GM23338 (cell line): ENCODE measurements around the gene OBSCN. TPM values are rescaled to one million over a fixed set of nuclear protein-coding genes. Genes with fewer than 3 reads are reported as not detected.

Experiments
- ATAC-seq: fragments of 200-7000 bp; cut with Tn5 transposase; 3 replicates; pipeline ENCODE4 v1.9.1; 2020
- DNase-seq: peaks from one replicate; pipeline ENCODE4 v3.0.0-alpha.2; 2015; ENCODE audit warnings: low spot score
- H2AFZ ChIP-seq: fragments of 200-600 bp; sonication (generic); 2 replicates; pipeline ENCODE4 v1.8.0; 2016; ENCODE audit warnings: antibody characterized with exemption, mild to moderate bottlenecking, moderate library complexity
- H3F3A ChIP-seq: fragments of 200-600 bp; sonication (generic); replicated peaks from 2 replicates; pipeline ENCODE4 v1.8.0; 2017; ENCODE audit warnings: antibody characterized with exemption, mixed run types, low read depth
- H3K27ac ChIP-seq: fragments of 200-600 bp; sonication (generic); 2 replicates; pipeline ENCODE4 v1.6.1; 2016; ENCODE audit warnings: low read depth
- H3K27me3 ChIP-seq: fragments of 200-600 bp; sonication (generic); 2 replicates; pipeline ENCODE4 v1.8.0; 2016; ENCODE audit warnings: mild to moderate bottlenecking, mixed run types, moderate library complexity; ENCODE audit not compliant: insufficient read depth
- H3K36me3 ChIP-seq: fragments of 200-600 bp; sonication (generic); 2 replicates; pipeline ENCODE4 v1.8.0; 2016; ENCODE audit warnings: mild to moderate bottlenecking; ENCODE audit not compliant: insufficient read depth
- H3K4me1 ChIP-seq: fragments of 200-600 bp; sonication (generic); 2 replicates; pipeline ENCODE4 v1.8.0; 2016; ENCODE audit warnings: mild to moderate bottlenecking, moderate library complexity; ENCODE audit not compliant: insufficient read depth
- H3K4me2 ChIP-seq: fragments of 200-600 bp; sonication (generic); 2 replicates; pipeline ENCODE4 v1.7.1; 2017; ENCODE audit warnings: mixed run types
- H3K4me3 ChIP-seq: fragments of 200-600 bp; sonication (generic); 2 replicates; pipeline ENCODE4 v1.6.1; 2016; ENCODE audit warnings: mixed run types
- H3K79me2 ChIP-seq: fragments of 200-600 bp; sonication (generic); replicated peaks from 2 replicates; pipeline ENCODE4 v1.8.0; 2017; ENCODE audit warnings: mild to moderate bottlenecking; ENCODE audit not compliant: insufficient read depth
- H3K9me2 ChIP-seq: fragments of 200-600 bp; sonication (generic); 2 replicates; pipeline ENCODE4 v1.8.0; 2017; ENCODE audit not compliant: insufficient read depth
- H4K20me1 ChIP-seq: fragments of 200-600 bp; sonication (generic); replicated peaks from 2 replicates; pipeline ENCODE4 v1.8.0; 2017; ENCODE audit warnings: mild to moderate bottlenecking; ENCODE audit not compliant: insufficient read depth
- H3K27ac Mint-ChIP-seq: 2 replicates; pipeline ENCODE4 v1.8.0; 2020; ENCODE audit warnings: inconsistent platforms, mild to moderate bottlenecking, moderate library complexity, mixed read lengths
- H3K27me3 Mint-ChIP-seq: 3 replicates; pipeline ENCODE4 v1.8.0; 2022; ENCODE audit warnings: low read depth, mild to moderate bottlenecking, moderate library complexity, mixed read lengths, inconsistent platforms; ENCODE audit not compliant: insufficient read depth, poor library complexity
- H3K36me3 Mint-ChIP-seq: 3 replicates; pipeline ENCODE4 v1.8.0; 2021; ENCODE audit warnings: low read depth, mild to moderate bottlenecking, inconsistent platforms, moderate library complexity, mixed read lengths
- H3K4me1 Mint-ChIP-seq: 3 replicates; pipeline ENCODE4 v1.8.0; 2020; ENCODE audit warnings: mild to moderate bottlenecking, inconsistent platforms, mixed read lengths
- H3K4me3 Mint-ChIP-seq: 3 replicates; pipeline ENCODE4 v1.8.0; 2021; ENCODE audit warnings: moderate library complexity, mild to moderate bottlenecking, inconsistent platforms, mixed read lengths
- H3K9me3 Mint-ChIP-seq: 3 replicates; pipeline ENCODE4 v1.8.0; 2020; ENCODE audit warnings: moderate library complexity, mild to moderate bottlenecking, inconsistent platforms, mixed read lengths
- EZH2 ChIP-seq: fragments of 200-600 bp; sonication (generic); IDR thresholded peaks from one replicate; pipeline ENCODE4 v1.8.0; 2017; ENCODE audit warnings: antibody characterized with exemption, mild to moderate bottlenecking, low read depth; ENCODE audit not compliant: unreplicated experiment
- EZH2phosphoT487 ChIP-seq: fragments of 200-600 bp; sonication (generic); IDR thresholded peaks from one replicate; pipeline ENCODE4 v1.8.1; 2018; ENCODE audit warnings: antibody characterized with exemption; ENCODE audit not compliant: unreplicated experiment
- NANOG ChIP-seq: IDR thresholded peaks from 2 replicates; pipeline ENCODE4 v1.6.1; 2016; ENCODE audit warnings: antibody characterized with exemption, borderline replicate concordance
- STAT1 ChIP-seq: IDR thresholded peaks from one replicate; pipeline ENCODE4 v1.6.1; 2016; ENCODE audit warnings: antibody characterized with exemption; ENCODE audit not compliant: unreplicated experiment
- ZNF114 ChIP-seq: fragments of 250-450 bp; sonication (Bioruptor Pico); IDR thresholded peaks from 2 replicates; pipeline ENCODE4 v1.5.0; 2020; ENCODE audit warnings: mild to moderate bottlenecking, moderate library complexity
- ZNF331 ChIP-seq: fragments of 250-450 bp; sonication (Bioruptor Pico); IDR thresholded peaks from 2 replicates; pipeline ENCODE4 v1.5.0; 2020; ENCODE audit warnings: low read depth, mild to moderate bottlenecking, moderate library complexity
- polyA plus RNA-seq: library from polyadenylated mRNA; unstranded; fragments of >200 nt; fragmentation: Nextera tagmentation; extraction: Ambion mirVana; gene quantifications from 2 replicates; pipeline ENCODE4 v1.2.1, GENCODE V29; 2016
- total RNA-seq: library from RNA; depleted of rRNA; stranded (reverse); fragments of >200 nt; shearing (Covaris generic); gene quantifications from 2 replicates; pipeline ENCODE4 v1.2.3, GENCODE V29; 2014
- TF ChIP-seq, protein P1 (sequence below), 2 experiments: fragments of 200-600 bp in 1 of 2; sonication (generic) in 1 of 2; conservative IDR thresholded peaks; 2 replicates each; pipeline versions ENCODE4 v1.5.1 to v1.6.1; 2016 to 2017; ENCODE audit warnings: antibody characterized with exemption in 2 of 2, low read depth in 2 of 2, mild to moderate bottlenecking in 2 of 2, moderate library complexity in 1 of 2
- TF ChIP-seq, protein P2 (sequence below): IDR thresholded peaks from one replicate; pipeline ENCODE4 v1.6.1; 2018; ENCODE audit warnings: antibody characterized with exemption; ENCODE audit not compliant: unreplicated experiment
- TF ChIP-seq, protein P3 (sequence below): IDR thresholded peaks from 2 replicates; pipeline ENCODE4 v1.6.1; 2016; ENCODE audit warnings: antibody characterized with exemption
- TF ChIP-seq, protein P4 (sequence below): fragments of 250-450 bp; sonication (Bioruptor Pico); IDR thresholded peaks from 2 replicates; pipeline ENCODE4 v1.5.0; 2020; ENCODE audit warnings: mild to moderate bottlenecking, moderate library complexity

The OBSCN gene
- total and polyA plus RNA-seq, 2 experiments from 2014 or later, result 8.4 to 38.5 TPM

DNA sequence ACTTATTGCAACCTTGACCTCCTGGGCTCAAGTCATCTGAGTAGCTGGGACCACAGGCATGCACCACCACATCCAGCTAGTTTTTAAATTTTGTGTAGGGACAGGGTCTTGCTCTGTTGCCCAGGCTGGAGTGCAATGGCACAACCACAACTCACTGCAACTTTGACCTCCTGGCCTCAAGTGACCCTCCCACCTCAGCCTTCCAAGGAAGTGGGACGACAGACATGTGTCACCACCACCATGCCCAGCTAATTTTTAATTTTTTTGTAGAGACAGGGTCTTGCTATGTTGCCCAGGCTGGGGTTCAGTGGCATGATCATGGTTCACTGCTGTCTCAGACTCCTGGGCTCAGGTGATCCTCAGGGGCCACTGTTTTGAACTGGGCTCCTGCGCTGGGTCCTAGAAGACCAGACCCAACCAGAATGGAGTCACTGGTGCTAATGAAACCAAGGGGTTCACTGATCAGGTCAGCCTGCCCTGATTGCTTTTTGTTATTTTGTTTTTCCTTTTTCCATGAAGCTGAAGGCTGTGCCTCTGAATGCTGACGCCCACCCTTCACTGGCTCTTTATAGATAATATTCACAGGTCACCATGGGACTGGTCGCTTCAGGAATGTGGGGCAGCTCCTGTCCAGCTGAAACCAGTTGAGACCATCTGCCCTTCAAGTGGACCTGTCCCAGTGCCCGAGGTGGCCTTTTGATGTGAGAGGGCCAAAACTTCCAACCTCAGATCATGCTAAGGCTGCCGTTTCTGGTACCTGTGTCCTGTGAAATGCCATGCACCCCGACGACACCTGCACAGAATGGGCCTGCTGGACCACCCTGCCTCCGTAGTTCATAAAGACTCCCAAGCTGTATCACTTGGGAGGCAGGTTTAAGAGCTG, 203.9 kb downstream of the OBSCN start:
- Mint-ChIP-seq H3K36me3 (no peaks in the 10 kb centered on the region; the same call in 1 of the 3 replicates), H3K4me3 (no peak overlapping the region), H3K27ac (no peak overlapping the region), H3K27me3 (peaks cover 32% of the 10 kb centered on the region), H3K9me3 (no peaks in the 10 kb centered on the region), H3K4me1 (peaks cover 18% of the 10 kb centered on the region)
- H4K20me1 ChIP-seq, result peaks cover 4% of the 10 kb centered on the region
- peaks cover 41% of the 10 kb centered on the region for H3K27me3 ChIP-seq
- no peak overlapping the region for H3K4me2 ChIP-seq
- H3K9me2 ChIP-seq, result no peaks in the 10 kb centered on the region
- DNase-seq (no peak), ATAC-seq (no peak)
- 0 out of 2 replicates have a peak, but pooled peaks cover 12% of the 10 kb centered on the region for H3F3A ChIP-seq
- 0 out of 2 replicates have a peak, but pooled peaks cover 5% of the 10 kb centered on the region for H3K79me2 ChIP-seq
- H2AFZ ChIP-seq, result no peak overlapping the region
- H3K4me3 ChIP-seq, result no peak overlapping the region
- TF ChIP-seq, protein P1, sequence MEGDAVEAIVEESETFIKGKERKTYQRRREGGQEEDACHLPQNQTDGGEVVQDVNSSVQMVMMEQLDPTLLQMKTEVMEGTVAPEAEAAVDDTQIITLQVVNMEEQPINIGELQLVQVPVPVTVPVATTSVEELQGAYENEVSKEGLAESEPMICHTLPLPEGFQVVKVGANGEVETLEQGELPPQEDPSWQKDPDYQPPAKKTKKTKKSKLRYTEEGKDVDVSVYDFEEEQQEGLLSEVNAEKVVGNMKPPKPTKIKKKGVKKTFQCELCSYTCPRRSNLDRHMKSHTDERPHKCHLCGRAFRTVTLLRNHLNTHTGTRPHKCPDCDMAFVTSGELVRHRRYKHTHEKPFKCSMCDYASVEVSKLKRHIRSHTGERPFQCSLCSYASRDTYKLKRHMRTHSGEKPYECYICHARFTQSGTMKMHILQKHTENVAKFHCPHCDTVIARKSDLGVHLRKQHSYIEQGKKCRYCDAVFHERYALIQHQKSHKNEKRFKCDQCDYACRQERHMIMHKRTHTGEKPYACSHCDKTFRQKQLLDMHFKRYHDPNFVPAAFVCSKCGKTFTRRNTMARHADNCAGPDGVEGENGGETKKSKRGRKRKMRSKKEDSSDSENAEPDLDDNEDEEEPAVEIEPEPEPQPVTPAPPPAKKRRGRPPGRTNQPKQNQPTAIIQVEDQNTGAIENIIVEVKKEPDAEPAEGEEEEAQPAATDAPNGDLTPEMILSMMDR (conservative IDR thresholded peaks at IDR 0.05; ENCODE audit: low read depth in 2 of 2), result no peak
- TF ChIP-seq, protein P2, sequence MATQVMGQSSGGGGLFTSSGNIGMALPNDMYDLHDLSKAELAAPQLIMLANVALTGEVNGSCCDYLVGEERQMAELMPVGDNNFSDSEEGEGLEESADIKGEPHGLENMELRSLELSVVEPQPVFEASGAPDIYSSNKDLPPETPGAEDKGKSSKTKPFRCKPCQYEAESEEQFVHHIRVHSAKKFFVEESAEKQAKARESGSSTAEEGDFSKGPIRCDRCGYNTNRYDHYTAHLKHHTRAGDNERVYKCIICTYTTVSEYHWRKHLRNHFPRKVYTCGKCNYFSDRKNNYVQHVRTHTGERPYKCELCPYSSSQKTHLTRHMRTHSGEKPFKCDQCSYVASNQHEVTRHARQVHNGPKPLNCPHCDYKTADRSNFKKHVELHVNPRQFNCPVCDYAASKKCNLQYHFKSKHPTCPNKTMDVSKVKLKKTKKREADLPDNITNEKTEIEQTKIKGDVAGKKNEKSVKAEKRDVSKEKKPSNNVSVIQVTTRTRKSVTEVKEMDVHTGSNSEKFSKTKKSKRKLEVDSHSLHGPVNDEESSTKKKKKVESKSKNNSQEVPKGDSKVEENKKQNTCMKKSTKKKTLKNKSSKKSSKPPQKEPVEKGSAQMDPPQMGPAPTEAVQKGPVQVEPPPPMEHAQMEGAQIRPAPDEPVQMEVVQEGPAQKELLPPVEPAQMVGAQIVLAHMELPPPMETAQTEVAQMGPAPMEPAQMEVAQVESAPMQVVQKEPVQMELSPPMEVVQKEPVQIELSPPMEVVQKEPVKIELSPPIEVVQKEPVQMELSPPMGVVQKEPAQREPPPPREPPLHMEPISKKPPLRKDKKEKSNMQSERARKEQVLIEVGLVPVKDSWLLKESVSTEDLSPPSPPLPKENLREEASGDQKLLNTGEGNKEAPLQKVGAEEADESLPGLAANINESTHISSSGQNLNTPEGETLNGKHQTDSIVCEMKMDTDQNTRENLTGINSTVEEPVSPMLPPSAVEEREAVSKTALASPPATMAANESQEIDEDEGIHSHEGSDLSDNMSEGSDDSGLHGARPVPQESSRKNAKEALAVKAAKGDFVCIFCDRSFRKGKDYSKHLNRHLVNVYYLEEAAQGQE, result no peak
- no peak for TF ChIP-seq EZH2phosphoT487
- no peak for TF ChIP-seq NANOG
- TF ChIP-seq ZNF114 (CRISPR knock-in tag), result no peak
- TF ChIP-seq, protein P3, sequence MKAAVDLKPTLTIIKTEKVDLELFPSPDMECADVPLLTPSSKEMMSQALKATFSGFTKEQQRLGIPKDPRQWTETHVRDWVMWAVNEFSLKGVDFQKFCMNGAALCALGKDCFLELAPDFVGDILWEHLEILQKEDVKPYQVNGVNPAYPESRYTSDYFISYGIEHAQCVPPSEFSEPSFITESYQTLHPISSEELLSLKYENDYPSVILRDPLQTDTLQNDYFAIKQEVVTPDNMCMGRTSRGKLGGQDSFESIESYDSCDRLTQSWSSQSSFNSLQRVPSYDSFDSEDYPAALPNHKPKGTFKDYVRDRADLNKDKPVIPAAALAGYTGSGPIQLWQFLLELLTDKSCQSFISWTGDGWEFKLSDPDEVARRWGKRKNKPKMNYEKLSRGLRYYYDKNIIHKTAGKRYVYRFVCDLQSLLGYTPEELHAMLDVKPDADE, result no peak
- TF ChIP-seq, protein P4, sequence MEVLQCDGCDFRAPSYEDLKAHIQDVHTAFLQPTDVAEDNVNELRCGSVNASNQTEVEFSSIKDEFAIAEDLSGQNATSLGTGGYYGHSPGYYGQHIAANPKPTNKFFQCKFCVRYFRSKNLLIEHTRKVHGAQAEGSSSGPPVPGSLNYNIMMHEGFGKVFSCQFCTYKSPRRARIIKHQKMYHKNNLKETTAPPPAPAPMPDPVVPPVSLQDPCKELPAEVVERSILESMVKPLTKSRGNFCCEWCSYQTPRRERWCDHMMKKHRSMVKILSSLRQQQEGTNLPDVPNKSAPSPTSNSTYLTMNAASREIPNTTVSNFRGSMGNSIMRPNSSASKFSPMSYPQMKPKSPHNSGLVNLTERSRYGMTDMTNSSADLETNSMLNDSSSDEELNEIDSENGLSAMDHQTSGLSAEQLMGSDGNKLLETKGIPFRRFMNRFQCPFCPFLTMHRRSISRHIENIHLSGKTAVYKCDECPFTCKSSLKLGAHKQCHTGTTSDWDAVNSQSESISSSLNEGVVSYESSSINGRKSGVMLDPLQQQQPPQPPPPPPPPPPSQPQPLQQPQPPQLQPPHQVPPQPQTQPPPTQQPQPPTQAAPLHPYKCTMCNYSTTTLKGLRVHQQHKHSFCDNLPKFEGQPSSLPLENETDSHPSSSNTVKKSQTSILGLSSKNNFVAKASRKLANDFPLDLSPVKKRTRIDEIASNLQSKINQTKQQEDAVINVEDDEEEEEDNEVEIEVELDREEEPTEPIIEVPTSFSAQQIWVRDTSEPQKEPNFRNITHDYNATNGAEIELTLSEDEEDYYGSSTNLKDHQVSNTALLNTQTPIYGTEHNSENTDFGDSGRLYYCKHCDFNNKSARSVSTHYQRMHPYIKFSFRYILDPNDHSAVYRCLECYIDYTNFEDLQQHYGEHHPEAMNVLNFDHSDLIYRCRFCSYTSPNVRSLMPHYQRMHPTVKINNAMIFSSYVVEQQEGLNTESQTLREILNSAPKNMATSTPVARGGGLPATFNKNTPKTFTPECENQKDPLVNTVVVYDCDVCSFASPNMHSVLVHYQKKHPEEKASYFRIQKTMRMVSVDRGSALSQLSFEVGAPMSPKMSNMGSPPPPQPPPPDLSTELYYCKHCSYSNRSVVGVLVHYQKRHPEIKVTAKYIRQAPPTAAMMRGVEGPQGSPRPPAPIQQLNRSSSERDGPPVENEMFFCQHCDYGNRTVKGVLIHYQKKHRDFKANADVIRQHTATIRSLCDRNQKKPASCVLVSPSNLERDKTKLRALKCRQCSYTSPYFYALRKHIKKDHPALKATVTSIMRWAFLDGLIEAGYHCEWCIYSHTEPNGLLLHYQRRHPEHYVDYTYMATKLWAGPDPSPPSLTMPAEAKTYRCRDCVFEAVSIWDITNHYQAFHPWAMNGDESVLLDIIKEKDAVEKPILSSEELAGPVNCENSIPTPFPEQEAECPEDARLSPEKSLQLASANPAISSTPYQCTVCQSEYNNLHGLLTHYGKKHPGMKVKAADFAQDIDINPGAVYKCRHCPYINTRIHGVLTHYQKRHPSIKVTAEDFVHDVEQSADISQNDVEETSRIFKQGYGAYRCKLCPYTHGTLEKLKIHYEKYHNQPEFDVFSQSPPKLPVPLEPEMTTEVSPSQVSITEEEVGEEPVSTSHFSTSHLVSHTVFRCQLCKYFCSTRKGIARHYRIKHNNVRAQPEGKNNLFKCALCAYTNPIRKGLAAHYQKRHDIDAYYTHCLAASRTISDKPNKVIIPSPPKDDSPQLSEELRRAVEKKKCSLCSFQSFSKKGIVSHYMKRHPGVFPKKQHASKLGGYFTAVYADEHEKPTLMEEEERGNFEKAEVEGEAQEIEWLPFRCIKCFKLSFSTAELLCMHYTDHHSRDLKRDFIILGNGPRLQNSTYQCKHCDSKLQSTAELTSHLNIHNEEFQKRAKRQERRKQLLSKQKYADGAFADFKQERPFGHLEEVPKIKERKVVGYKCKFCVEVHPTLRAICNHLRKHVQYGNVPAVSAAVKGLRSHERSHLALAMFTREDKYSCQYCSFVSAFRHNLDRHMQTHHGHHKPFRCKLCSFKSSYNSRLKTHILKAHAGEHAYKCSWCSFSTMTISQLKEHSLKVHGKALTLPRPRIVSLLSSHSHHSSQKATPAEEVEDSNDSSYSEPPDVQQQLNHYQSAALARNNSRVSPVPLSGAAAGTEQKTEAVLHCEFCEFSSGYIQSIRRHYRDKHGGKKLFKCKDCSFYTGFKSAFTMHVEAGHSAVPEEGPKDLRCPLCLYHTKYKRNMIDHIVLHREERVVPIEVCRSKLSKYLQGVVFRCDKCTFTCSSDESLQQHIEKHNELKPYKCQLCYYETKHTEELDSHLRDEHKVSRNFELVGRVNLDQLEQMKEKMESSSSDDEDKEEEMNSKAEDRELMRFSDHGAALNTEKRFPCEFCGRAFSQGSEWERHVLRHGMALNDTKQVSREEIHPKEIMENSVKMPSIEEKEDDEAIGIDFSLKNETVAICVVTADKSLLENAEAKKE (CRISPR knock-in tag), result no peak
- no peak for TF ChIP-seq STAT1
- no peak for TF ChIP-seq ZNF331 (CRISPR knock-in tag)
- TF ChIP-seq EZH2, result no peak
- no peaks in the 10 kb centered on the region for H3K36me3 ChIP-seq
- H3K27ac ChIP-seq, result no peak overlapping the region
- H3K4me1 ChIP-seq, result peaks cover 13% of the 10 kb centered on the region; the same call in 1 of the 2 replicates
